Neural crest cell (in vitro differentiated cells): Measurements from ENCODE around the gene TOP3B. TPM values are rescaled to one million over a fixed set of nuclear protein-coding genes. Genes with fewer than 3 reads are reported as not detected.
A peak's percentile ranks its signal among the peaks of the same experiment; 100 is the strongest.

Experiments
- DNase-seq: peaks from one replicate; pipeline ENCODE4 v3.0.0; 2021; ENCODE audit warnings: low read depth, mixed read lengths, low spot score
- H3K27ac Mint-ChIP-seq: one replicate; pipeline ENCODE4 v1.8.0; 2021; ENCODE audit warnings: mild to moderate bottlenecking, mixed read lengths; ENCODE audit not compliant: unreplicated experiment
- H3K27me3 Mint-ChIP-seq: 2 replicates; pipeline ENCODE4 v1.8.0; 2021; ENCODE audit warnings: low read depth, mild to moderate bottlenecking, mixed read lengths
- H3K36me3 Mint-ChIP-seq: 2 replicates; pipeline ENCODE4 v1.8.0; 2021; ENCODE audit warnings: low read depth, mild to moderate bottlenecking, mixed read lengths
- H3K4me1 Mint-ChIP-seq: 2 replicates; pipeline ENCODE4 v1.8.0; 2021; ENCODE audit warnings: mixed read lengths
- H3K4me3 Mint-ChIP-seq: one replicate; pipeline ENCODE4 v1.8.0; 2021; ENCODE audit warnings: mild to moderate bottlenecking, mixed read lengths
- H3K9me3 Mint-ChIP-seq: 2 replicates; pipeline ENCODE4 v1.8.0; 2021; ENCODE audit warnings: mixed read lengths
- CTCF ChIP-seq: fragments of 200-600 bp; sonication (generic); conservative IDR thresholded peaks from 2 replicates; pipeline ENCODE4 v1.5.0; 2021; ENCODE audit warnings: antibody characterized with exemption, mild to moderate bottlenecking
- total RNA-seq: library from RNA; stranded (reverse); gene quantifications from 2 replicates; pipeline ENCODE4 v1.2.1, GENCODE V29; 2021

Gene TOP3B
- total RNA-seq, 1 donor from 2014 or later = 77.5 TPM

GRCh38 chr22:21952586-21953571 is 29.7 kb downstream of the TOP3B start, which contains the start of gene PPM1F:
PPM1F (minus strand) TSS chr22:21952848; CDS start chr22:21946048, 6,800 bp downstream.
- H3K27me3 Mint-ChIP-seq = peaks cover 2% of the 10 kb centered on the region
- no peak within 1 kb of the TSS for H3K27ac Mint-ChIP-seq
- H3K4me3 Mint-ChIP-seq = peak within 1 kb of the TSS; percentile 88

DNA sequence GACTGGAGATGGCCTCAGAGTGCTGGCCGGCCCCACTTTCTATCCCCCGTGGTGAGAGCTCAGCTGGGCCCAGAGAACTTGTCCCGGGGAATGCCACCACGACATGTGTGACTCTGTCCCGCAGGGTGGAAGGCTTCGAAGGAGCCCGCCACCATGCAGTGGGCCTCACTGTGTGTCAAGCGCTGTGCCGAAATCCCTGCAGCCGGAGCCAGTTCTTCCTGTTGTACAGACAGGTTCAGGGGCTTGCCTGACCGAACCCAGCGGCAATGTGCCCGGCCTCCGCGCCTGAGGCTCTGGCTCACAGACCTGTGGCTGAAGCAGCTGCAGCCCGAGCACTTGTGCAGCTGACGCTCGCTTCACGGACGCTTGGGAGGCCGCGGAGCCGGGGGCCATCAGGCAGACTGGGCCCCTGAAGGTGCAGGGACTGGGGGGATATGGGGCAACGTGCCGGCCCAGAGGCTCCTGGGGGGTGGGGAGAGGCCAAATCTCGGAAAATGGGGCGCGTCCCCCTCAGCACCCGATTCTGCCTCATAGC is 30.6 kb downstream of the TOP3B start:
- peak overlapping the region; percentile 88 for H3K4me3 Mint-ChIP-seq
- peaks cover 45% of the 10 kb centered on the region for H3K4me1 Mint-ChIP-seq
- H3K27ac Mint-ChIP-seq = no peak overlapping the region
- no peaks in the 10 kb centered on the region for H3K36me3 Mint-ChIP-seq
- H3K27me3 Mint-ChIP-seq = peaks cover 2% of the 10 kb centered on the region
- peak; percentile 32 for DNase-seq
- H3K9me3 Mint-ChIP-seq = no peaks in the 10 kb centered on the region
- no peak for TF ChIP-seq CTCF

More at GRCh38 chr22:21952586-21953571, 29.7 kb downstream of the TOP3B start, which contains the start of gene PPM1F:
- peak; percentile 86 for TF ChIP-seq CTCF
- no peaks in the 10 kb centered on the region for H3K9me3 Mint-ChIP-seq
- DNase-seq = peak; percentile 93
- H3K36me3 Mint-ChIP-seq = no peaks in the 10 kb centered on the region
- peaks cover 36% of the 10 kb centered on the region for H3K4me1 Mint-ChIP-seq

- Mint-ChIP-seq H3K4me1 (peaks cover 46% of the 10 kb centered on the region), H3K36me3 (no peaks in the 10 kb centered on the region), H3K27ac (no peak overlapping the region), H3K4me3 (peak overlapping the region; percentile 76), H3K27me3 (peaks cover 2% of the 10 kb centered on the region), H3K9me3 (no peaks in the 10 kb centered on the region)
- no peak for DNase-seq
- no peak for TF ChIP-seq CTCF
Observed at GRCh38 chr22:21951062-21951461, 31.5 kb downstream of the TOP3B start.

- H3K36me3 Mint-ChIP-seq = no peaks in the 10 kb centered on the region
- no peak for DNase-seq
- H3K9me3 Mint-ChIP-seq = no peaks in the 10 kb centered on the region
- H3K4me1 Mint-ChIP-seq = peaks cover 46% of the 10 kb centered on the region
- TF ChIP-seq CTCF = no peak
- H3K27me3 Mint-ChIP-seq = peaks cover 2% of the 10 kb centered on the region
- no peak overlapping the region for H3K27ac Mint-ChIP-seq
- no peak overlapping the region for H3K4me3 Mint-ChIP-seq
Observed at GRCh38 chr22:21949948-21950347, 32.6 kb downstream of the TOP3B start.

DNA sequence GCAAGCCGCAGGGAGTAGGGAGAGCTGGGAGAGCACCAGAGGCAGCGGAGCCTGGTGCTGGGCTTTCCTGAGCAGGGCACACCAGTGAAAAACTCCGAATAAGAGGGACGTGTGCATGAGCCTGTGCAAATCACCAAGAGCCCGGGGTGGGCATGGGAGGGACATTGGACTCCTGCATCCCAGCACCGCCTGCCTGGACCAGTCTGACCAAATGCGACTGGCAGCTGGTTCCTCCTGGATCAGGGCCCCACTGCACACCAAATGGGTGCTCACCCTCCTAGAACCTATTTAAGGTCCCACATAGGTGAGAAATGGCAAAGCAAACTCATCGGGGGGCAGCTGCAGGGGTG is 33.0 kb downstream of the TOP3B start:
- Mint-ChIP-seq H3K27me3 (peaks cover 2% of the 10 kb centered on the region), H3K4me3 (peak overlapping the region; percentile 61), H3K4me1 (peaks cover 46% of the 10 kb centered on the region), H3K36me3 (no peaks in the 10 kb centered on the region), H3K27ac (peak overlapping the region; percentile 50), H3K9me3 (no peaks in the 10 kb centered on the region)
- TF ChIP-seq CTCF = no peak
- no peak for DNase-seq
